MCF 10A (cell line): Measurements from ENCODE around the gene NAV1. TPM values are rescaled to one million over a fixed set of nuclear protein-coding genes. Genes with fewer than 3 reads are reported as not detected.

Experiments
- BruUV-seq: library from RNA; stranded (reverse); fragments of 400-500 nt; replicated peaks from 2 replicates; lab custom pipeline; 2021; lab: Mats Ljungman, UMichigan
- CTCF ChIA-PET: fragments of 300-600 bp; sonication (Branson Sonifier 250); formaldehyde crosslinking; extraction: SDS; loops from one replicate; lab custom pipeline; 2021; ENCODE audit warnings: antibody characterized with exemption, inconsistent platforms; lab: Yijun Ruan, JAX
- POLR2A ChIA-PET: fragments of 300-600, 350-650 bp; sonication (Branson Sonifier 250); formaldehyde crosslinking; extraction: SDS; loops from one replicate; lab custom pipeline; 2020; ENCODE audit warnings: antibody characterized with exemption, inconsistent platforms; lab: Yijun Ruan, JAX
- DNase-seq: peaks from one replicate; pipeline ENCODE4 v3.0.0-alpha.2; 2018; ENCODE audit not compliant: unreplicated experiment
- H3K27ac Mint-ChIP-seq: one replicate; pipeline ENCODE4 v1.8.0; 2022; ENCODE audit warnings: mild to moderate bottlenecking, low read depth, mixed read lengths; ENCODE audit not compliant: unreplicated experiment
- H3K27me3 Mint-ChIP-seq: one replicate; pipeline ENCODE4 v1.8.0; 2022; ENCODE audit warnings: mixed read lengths; ENCODE audit not compliant: insufficient read depth, unreplicated experiment
- H3K36me3 Mint-ChIP-seq: one replicate; pipeline ENCODE4 v1.8.0; 2022; ENCODE audit warnings: mild to moderate bottlenecking, moderate library complexity, mixed read lengths; ENCODE audit not compliant: insufficient read depth, unreplicated experiment
- H3K4me1 Mint-ChIP-seq: one replicate; pipeline ENCODE4 v1.8.0; 2022; ENCODE audit warnings: mixed read lengths; ENCODE audit not compliant: insufficient read depth, unreplicated experiment
- H3K4me3 Mint-ChIP-seq: one replicate; pipeline ENCODE4 v1.8.0; 2022; ENCODE audit warnings: mild to moderate bottlenecking, moderate library complexity, mixed read lengths; ENCODE audit not compliant: unreplicated experiment
- H3K9me3 Mint-ChIP-seq: one replicate; pipeline ENCODE4 v1.8.0; 2022; ENCODE audit warnings: mixed read lengths; ENCODE audit not compliant: unreplicated experiment
- CTCF ChIP-seq: fragments of 200-600 bp; IDR thresholded peaks from one replicate; pipeline ENCODE4 v1.8.0; 2022; ENCODE audit warnings: antibody characterized with exemption, mild to moderate bottlenecking; ENCODE audit not compliant: unreplicated experiment
- intact Hi-C: fragments of 100-400 bp; cut with micrococcal nuclease; formaldehyde crosslinking; loops from 2 replicates; pipeline ENCODE4 v1.14.1; 2022
- total RNA-seq: library from RNA; stranded (reverse); gene quantifications from 2 replicates; pipeline ENCODE4 v1.2.3, GENCODE V29; 2022

Gene NAV1
- total RNA-seq, 1 experiment from 2014 or later = 34.9 TPM

GRCh38 chr1:201509601-201510374 is 29.1 kb upstream of the NAV1 start:
- Mint-ChIP-seq H3K27ac (no peak overlapping the region), H3K9me3 (no peaks in the 10 kb centered on the region), H3K4me3 (no peak overlapping the region), H3K4me1 (peaks cover 26% of the 10 kb centered on the region), H3K27me3 (no peaks in the 10 kb centered on the region), H3K36me3 (peaks cover 4% of the 10 kb centered on the region)
- POLR2A ChIA-PET = interaction anchor here (0.6 to 15.5 kb wide), 6 partner anchors 22 to 52 kb away, joined by 3 to 330 read pairs (median 4); partner anchors contain the start of gene PHLDA3
- intact Hi-C loops = no loop called here
- no peak for DNase-seq
- TF ChIP-seq CTCF = no peak
- CTCF ChIA-PET = interaction anchor here (0.6 to 58.0 kb wide), 7 partner anchors 9 to 116 kb away, joined by 3 to 3816 read pairs (median 5); partner anchors contain the start of genes CSRP1 and PHLDA3
- BruUV-seq = no TSS peak

- H3K27me3 Mint-ChIP-seq = no peaks in the 10 kb centered on the region
- BruUV-seq = no TSS peak
- intact Hi-C loops = no loop called here
- no peak overlapping the region for H3K27ac Mint-ChIP-seq
- H3K4me3 Mint-ChIP-seq = no peak overlapping the region
- ChIA-PET CTCF (interaction anchor here (0.6 to 58.0 kb wide), 9 partner anchors 8 to 205 kb away, joined by 3 to 3816 read pairs (median 5); partner anchors contain the start of genes CSRP1 and PHLDA3), POLR2A (interaction anchor here (0.6 to 15.5 kb wide), 5 partner anchors 23 to 53 kb away, joined by 3 to 330 read pairs (median 5); partner anchors contain the start of gene PHLDA3)
- no peak for DNase-seq
- peaks cover 16% of the 10 kb centered on the region for H3K4me1 Mint-ChIP-seq
- TF ChIP-seq CTCF = no peak
- no peaks in the 10 kb centered on the region for H3K36me3 Mint-ChIP-seq
- H3K9me3 Mint-ChIP-seq = no peaks in the 10 kb centered on the region
Observed at GRCh38 chr1:201510734-201511133, 28.2 kb upstream of the NAV1 start.

GRCh38 chr1:201511396-201511940 is 27.5 kb upstream of the NAV1 start:
- ChIA-PET CTCF (interaction anchor here (0.5 to 58.0 kb wide), 21 partner anchors 12 to 315 kb away, joined by 3 to 3816 read pairs (median 6); partner anchors contain the start of genes CSRP1 and PHLDA3), POLR2A (interaction anchor here (0.9 to 15.5 kb wide), 11 partner anchors 8 to 76 kb away, joined by 3 to 330 read pairs (median 8); partner anchors contain the start of gene PHLDA3)
- no peaks in the 10 kb centered on the region for H3K9me3 Mint-ChIP-seq
- no peak for TF ChIP-seq CTCF
- BruUV-seq = no TSS peak
- peaks cover 9% of the 10 kb centered on the region for H3K4me1 Mint-ChIP-seq
- no peak overlapping the region for H3K4me3 Mint-ChIP-seq
- intact Hi-C loops = no loop called here
- H3K36me3 Mint-ChIP-seq = no peaks in the 10 kb centered on the region
- no peak for DNase-seq
- no peaks in the 10 kb centered on the region for H3K27me3 Mint-ChIP-seq
- no peak overlapping the region for H3K27ac Mint-ChIP-seq
